Activated CD4-positive, alpha-beta memory T cell treated with anti-CD3 and anti-CD28 coated beads, Interleukin-2, amount 10 ng/mL, durations not matched to agents 7 days and 5 days (primary cell): ENCODE data around the gene DRG2. TPM values are rescaled to one million over a fixed set of nuclear protein-coding genes. Genes with fewer than 3 reads are reported as not detected.

Experiments
- CTCF ChIA-PET: fragments of 350-600 bp; sonication (Branson Sonifier 250); formaldehyde crosslinking; loops from one replicate; lab custom pipeline; 2021; ENCODE audit warnings: antibody characterized with exemption, inconsistent platforms; lab: Charles Lee
- POLR2A ChIA-PET: fragments of 350-600 bp; sonication (Branson Sonifier 250); formaldehyde crosslinking; loops from one replicate; lab custom pipeline; 2021; ENCODE audit warnings: antibody characterized with exemption; lab: Charles Lee
- DNase-seq: peaks from one replicate; pipeline ENCODE4 v3.0.0-alpha.2; 2020
- H3K27ac Mint-ChIP-seq: one replicate; pipeline ENCODE4 v1.8.0; 2021; ENCODE audit warnings: mild to moderate bottlenecking, mixed read lengths
- H3K27me3 Mint-ChIP-seq: one replicate; pipeline ENCODE4 v1.8.0; 2021; ENCODE audit warnings: mixed read lengths
- H3K36me3 Mint-ChIP-seq: one replicate; pipeline ENCODE4 v1.8.0; 2021; ENCODE audit warnings: low read depth, mixed read lengths
- H3K4me1 Mint-ChIP-seq: one replicate; pipeline ENCODE4 v1.8.0; 2021; ENCODE audit warnings: mixed read lengths
- H3K4me3 Mint-ChIP-seq: one replicate; pipeline ENCODE4 v1.8.0; 2021; ENCODE audit warnings: mild to moderate bottlenecking, mixed read lengths
- H3K9me3 Mint-ChIP-seq: one replicate; pipeline ENCODE4 v1.8.0; 2021; ENCODE audit warnings: mixed read lengths
- total RNA-seq, 2 experiments: library from RNA; stranded (reverse); gene quantifications; one replicate each; pipeline ENCODE4 v1.2.3, GENCODE V29; 2021

Gene DRG2
- total RNA-seq, 2 experiments from 2014 or later: 46.3 to 46.5 TPM

DNA sequence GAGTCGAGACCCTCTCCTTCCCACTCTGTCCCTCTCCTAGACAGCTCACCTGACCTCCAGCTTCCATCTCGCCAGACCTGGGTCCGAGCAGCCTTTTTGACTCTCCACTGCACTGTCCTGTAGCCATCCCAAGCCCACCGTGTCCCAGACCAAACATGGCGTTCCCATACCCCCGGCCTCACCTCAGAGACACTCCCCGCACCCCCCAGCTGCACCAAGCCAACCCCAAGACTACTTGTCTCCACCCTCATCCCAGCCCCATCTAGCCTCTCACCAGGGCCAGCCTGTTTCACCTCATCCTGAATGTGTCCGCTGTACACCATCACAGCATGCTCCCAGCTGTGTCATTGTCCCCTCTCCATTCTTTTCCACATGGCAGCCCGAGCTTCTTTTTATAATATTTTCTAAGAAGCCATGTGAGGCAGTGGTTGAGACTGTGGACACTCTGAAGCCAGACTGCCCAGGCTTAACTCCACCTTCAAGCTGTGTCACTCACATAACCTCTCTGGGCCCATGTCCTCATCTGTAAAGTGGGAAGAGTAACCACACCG, 22.3 kb downstream of the DRG2 start:
- H3K27me3 Mint-ChIP-seq: no peaks in the 10 kb centered on the region
- H3K4me3 Mint-ChIP-seq: no peak overlapping the region
- H3K27ac Mint-ChIP-seq: no peak overlapping the region
- ChIA-PET CTCF (no interaction called here), POLR2A (interaction anchor here (1.1 to 1.4 kb wide), 3 partner anchors 21 to 72 kb away, joined by 3 to 4 read pairs (median 3); no protein-coding TSS in a partner anchor)
- DNase-seq: no peak
- no peaks in the 10 kb centered on the region for H3K9me3 Mint-ChIP-seq
- H3K36me3 Mint-ChIP-seq: peaks cover 4% of the 10 kb centered on the region
- peaks cover 2% of the 10 kb centered on the region for H3K4me1 Mint-ChIP-seq

DNA sequence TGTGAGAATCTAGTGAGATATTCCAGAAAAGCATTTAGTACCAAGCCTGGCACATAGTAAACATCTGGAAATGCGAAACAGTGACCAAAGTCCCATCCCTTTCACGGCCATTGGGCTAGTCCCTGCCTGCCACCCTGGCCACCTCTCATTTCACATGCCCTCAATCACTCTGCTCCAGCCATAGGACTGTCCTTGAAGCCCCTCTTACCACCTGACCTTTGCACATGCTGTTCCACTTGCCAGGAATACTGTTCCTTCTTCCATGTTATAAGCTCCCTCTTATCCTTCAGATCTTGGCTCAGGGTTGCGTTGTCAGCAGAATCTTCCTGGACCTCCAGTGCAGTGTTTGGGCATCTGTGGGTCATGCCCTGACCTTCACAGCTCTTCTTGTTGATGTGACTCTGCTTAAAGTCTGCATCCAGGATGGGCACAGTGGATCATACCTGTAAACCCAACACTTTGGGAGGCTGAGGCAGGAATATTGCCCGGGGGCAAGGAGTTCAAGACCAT, 22.9 kb downstream of the DRG2 start:
- no peak for DNase-seq
- Mint-ChIP-seq H3K4me1 (peaks cover 2% of the 10 kb centered on the region), H3K9me3 (no peaks in the 10 kb centered on the region), H3K27me3 (no peaks in the 10 kb centered on the region), H3K36me3 (peaks cover 4% of the 10 kb centered on the region), H3K4me3 (no peak overlapping the region), H3K27ac (no peak overlapping the region)
- ChIA-PET POLR2A (interaction anchor here (1.2 to 1.4 kb wide), 2 partner anchors 41 to 71 kb away, joined by 3 read pairs; no protein-coding TSS in a partner anchor), CTCF (no interaction called here)

DNA sequence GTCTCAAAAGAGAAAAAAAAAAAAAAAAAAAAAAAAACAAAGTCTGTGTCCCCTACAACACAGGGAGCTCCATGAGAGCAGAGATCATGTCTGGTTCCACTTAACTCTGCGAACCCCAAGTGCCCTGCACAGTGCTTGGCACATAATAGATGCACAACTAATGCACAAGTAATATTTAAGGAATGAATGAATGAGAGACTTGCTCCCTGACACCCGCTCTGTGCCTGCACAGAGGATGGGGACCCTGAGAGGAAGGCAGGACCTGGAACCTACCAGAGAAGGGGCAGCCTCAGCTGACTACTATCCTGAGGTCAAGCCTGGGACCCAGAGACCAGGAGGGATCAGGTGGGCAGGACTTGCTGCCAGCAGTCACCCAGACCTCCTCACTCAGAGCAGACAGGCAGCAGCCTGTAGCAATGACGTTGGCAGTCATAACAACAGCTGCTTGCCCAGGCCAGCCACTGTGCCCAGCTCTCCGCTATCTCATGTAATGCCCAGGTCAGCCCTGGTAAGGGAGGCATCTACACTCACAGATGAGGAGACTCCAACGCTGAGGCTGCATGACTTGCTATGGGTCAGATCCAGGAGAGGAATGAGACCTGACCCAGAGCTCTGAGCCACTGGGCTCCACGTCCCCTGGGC, 23.7 kb downstream of the DRG2 start:
- POLR2A ChIA-PET: interaction anchor here (0.6 to 1.4 kb wide), 3 partner anchors 41 to 169 kb away, joined by 3 read pairs; no protein-coding TSS in a partner anchor
- CTCF ChIA-PET: no interaction called here
- Mint-ChIP-seq H3K27me3 (no peaks in the 10 kb centered on the region), H3K4me1 (peaks cover 2% of the 10 kb centered on the region), H3K36me3 (peaks cover 4% of the 10 kb centered on the region), H3K4me3 (no peak overlapping the region), H3K9me3 (no peaks in the 10 kb centered on the region), H3K27ac (no peak overlapping the region)
- no peak for DNase-seq

DNA sequence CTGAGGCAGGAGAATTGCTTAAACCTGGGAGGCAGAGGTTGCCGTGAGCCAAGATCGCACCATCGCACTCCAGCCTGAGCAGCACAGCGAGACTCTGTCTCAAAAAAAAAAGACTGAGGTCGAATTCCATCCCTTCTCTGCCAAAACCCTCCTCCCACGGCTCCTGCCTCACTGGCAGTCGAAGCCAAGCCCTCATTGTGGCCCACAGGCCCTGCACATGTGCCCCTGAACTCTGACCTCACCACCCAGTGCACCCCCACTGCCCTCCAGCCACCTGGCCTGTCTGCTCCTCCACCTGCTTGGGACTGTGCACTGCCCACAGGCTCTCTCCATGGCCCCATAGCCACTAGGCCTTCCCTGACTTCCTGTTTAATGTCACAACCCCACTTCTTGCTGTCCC, 27.8 kb downstream of the DRG2 start:
- Mint-ChIP-seq H3K36me3 (no peaks in the 10 kb centered on the region), H3K9me3 (peaks cover 3% of the 10 kb centered on the region), H3K27ac (no peak overlapping the region), H3K4me3 (no peak overlapping the region), H3K4me1 (peaks cover 2% of the 10 kb centered on the region), H3K27me3 (no peaks in the 10 kb centered on the region)
- no peak for DNase-seq
- ChIA-PET POLR2A (no interaction called here), CTCF (no interaction called here)

DNA sequence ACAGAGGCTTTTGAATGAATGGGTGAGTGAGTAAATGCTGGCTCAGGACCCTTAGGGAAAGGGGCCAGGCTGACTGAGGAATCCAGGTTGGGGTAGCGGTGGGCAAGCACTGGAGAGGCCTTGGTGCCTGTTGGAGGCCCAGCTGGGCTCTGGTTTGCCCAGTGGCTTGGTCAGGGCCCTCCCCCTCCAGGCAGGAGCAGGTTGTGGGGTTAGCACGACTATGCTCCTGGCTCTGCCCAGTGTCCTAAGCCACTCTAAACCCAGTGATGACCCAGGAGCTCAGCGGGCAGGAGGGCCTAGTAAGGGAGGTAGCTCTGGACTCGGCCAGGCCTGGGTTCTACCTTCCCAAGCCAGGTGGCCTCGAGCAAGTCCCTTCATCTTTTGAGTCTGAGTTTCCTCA, 28.3 kb downstream of the DRG2 start:
- ChIA-PET CTCF (no interaction called here), POLR2A (no interaction called here)
- no peaks in the 10 kb centered on the region for H3K27me3 Mint-ChIP-seq
- H3K4me1 Mint-ChIP-seq: peaks cover 2% of the 10 kb centered on the region
- no peaks in the 10 kb centered on the region for H3K36me3 Mint-ChIP-seq
- no peak for DNase-seq
- H3K4me3 Mint-ChIP-seq: no peak overlapping the region
- no peak overlapping the region for H3K27ac Mint-ChIP-seq
- peaks cover 3% of the 10 kb centered on the region for H3K9me3 Mint-ChIP-seq

DNA sequence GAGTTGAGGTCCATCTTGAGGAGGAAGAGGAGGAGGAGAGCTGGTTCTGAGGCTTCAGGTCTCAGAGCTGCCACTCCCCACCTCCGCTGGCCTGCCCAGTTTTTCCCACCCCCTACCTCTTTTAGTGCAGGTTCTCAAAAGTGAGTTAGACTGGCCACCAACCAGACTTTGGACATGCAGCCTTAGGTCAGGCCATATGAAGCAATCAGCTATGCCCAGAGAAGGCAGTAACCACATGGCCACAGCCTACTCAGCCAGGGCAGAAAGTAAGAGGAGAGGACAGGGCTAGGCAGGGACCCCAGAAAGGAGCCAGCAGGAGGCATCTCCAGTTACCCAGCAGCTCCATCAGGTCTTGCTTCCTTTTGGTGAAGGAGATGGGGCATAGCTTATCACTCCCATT, 29.8 kb downstream of the DRG2 start:
- Mint-ChIP-seq H3K9me3 (peaks cover 3% of the 10 kb centered on the region), H3K27ac (no peak overlapping the region), H3K27me3 (no peaks in the 10 kb centered on the region), H3K4me1 (peaks cover 2% of the 10 kb centered on the region), H3K36me3 (no peaks in the 10 kb centered on the region), H3K4me3 (no peak overlapping the region)
- ChIA-PET POLR2A (no interaction called here), CTCF (no interaction called here)
- no peak for DNase-seq

DNA sequence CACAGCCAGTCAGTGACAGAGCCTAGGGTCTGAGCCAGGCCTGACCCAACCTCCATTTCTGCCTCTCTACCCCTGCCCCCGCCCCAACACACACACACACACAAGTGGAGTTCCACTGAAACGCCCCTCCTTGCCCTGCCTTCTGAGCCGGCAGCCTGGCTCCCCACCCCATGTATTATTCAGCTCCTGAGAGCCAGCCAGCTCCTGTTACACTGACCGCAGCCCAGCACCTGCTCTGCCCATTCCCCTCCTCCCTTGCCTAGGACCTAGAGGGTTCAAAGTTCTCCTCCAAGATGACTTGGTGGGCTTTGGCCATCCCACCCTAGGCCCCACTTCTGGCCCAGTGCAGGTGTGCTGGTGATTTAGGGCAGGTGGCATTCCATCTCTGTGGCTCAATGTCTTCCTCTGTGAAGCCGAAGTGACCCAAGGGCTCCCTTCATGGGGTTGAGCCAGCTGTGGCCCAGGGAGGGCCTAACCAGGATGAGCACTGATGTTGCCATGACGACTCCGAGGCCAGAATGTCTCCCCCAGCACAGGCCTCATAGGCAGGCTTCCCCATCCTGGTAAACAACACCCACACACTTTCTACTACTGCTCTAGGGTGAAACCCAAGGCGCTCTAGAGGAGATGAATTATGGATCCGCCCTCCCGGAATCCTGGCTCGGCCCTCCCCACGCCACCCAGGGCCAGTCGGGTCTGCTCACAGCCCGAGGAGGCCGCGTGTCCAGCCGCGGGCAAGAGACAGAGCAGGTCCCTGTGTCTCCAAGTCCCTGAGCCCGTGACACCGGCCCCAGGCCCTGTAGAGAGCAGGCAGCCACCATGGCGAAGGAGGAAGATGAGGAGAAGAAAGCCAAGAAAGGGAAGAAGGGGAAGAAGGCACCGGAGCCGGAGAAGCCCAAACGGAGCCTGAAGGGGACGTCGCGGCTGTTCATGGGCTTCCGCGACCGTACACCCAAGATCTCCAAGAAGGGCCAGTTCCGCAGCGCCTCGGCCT, 30.5 kb downstream of the DRG2 start:
- Mint-ChIP-seq H3K27ac (no peak overlapping the region), H3K36me3 (no peaks in the 10 kb centered on the region), H3K9me3 (peaks cover 3% of the 10 kb centered on the region), H3K4me3 (no peak overlapping the region), H3K27me3 (no peaks in the 10 kb centered on the region), H3K4me1 (peaks cover 2% of the 10 kb centered on the region)
- ChIA-PET POLR2A (no interaction called here), CTCF (no interaction called here)
- DNase-seq: no peak

DNA sequence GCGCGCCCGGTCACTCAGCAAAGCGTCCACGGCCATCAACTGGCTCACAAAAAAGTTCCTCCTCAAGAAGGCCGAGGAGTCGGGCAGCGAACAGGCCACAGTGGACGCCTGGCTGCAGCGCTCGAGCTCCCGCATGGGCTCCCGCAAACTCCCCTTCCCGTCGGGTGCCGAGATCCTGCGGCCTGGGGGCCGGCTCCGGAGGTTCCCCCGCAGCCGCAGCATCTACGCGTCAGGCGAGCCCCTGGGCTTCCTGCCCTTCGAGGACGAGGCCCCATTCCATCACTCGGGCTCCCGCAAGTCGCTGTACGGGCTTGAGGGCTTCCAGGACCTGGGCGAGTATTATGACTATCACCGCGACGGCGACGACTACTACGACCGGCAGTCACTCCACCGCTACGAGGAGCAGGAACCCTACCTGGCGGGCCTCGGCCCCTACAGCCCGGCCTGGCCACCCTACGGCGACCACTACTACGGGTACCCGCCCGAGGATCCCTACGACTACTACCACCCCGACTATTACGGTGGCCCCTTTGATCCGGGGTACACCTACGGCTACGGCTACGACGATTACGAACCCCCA, 31.5 kb downstream of the DRG2 start:
- H3K4me3 Mint-ChIP-seq: no peak overlapping the region
- ChIA-PET CTCF (no interaction called here), POLR2A (no interaction called here)
- no peaks in the 10 kb centered on the region for H3K27me3 Mint-ChIP-seq
- no peak for DNase-seq
- peaks cover 3% of the 10 kb centered on the region for H3K9me3 Mint-ChIP-seq
- no peaks in the 10 kb centered on the region for H3K36me3 Mint-ChIP-seq
- H3K4me1 Mint-ChIP-seq: no peaks in the 10 kb centered on the region
- no peak overlapping the region for H3K27ac Mint-ChIP-seq

DNA sequence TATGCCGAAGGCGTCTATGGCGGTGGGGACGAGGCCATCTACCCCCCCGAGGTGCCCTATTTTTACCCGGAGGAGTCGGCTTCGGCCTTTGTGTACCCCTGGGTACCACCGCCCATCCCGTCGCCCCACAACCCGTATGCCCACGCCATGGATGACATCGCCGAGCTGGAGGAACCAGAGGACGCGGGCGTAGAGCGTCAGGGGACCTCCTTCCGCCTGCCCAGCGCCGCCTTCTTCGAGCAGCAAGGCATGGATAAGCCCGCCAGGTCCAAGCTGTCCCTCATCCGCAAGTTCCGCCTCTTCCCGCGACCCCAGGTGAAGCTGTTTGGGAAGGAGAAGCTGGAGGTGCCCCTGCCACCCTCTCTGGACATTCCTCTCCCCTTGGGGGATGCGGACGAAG, 32.2 kb downstream of the DRG2 start:
- POLR2A ChIA-PET: no interaction called here
- H3K27ac Mint-ChIP-seq: no peak overlapping the region
- no peaks in the 10 kb centered on the region for H3K27me3 Mint-ChIP-seq
- no peaks in the 10 kb centered on the region for H3K36me3 Mint-ChIP-seq
- H3K9me3 Mint-ChIP-seq: peaks cover 3% of the 10 kb centered on the region
- CTCF ChIA-PET: no interaction called here
- no peaks in the 10 kb centered on the region for H3K4me1 Mint-ChIP-seq
- DNase-seq: no peak
- H3K4me3 Mint-ChIP-seq: no peak overlapping the region

DNA sequence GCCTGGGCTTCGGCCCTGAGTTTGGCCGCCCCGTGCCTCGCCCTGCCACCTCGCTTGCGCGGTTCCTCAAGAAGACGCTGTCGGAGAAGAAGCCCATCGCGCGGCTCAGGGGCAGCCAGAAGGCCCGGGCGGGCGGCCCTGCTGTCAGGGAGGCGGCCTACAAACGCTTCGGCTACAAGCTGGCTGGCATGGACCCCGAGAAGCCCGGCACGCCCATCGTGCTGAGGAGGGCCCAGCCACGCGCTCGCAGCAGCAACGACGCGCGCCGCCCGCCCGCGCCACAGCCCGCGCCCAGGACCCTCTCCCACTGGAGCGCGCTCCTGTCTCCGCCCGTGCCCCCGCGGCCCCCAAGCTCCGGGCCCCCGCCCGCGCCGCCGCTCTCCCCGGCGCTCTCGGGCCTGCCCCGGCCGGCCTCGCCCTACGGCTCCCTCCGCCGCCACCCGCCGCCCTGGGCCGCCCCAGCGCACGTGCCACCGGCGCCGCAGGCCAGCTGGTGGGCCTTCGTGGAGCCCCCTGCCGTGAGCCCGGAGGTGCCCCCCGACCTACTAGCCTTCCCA, 32.8 kb downstream of the DRG2 start:
- ChIA-PET POLR2A (no interaction called here), CTCF (no interaction called here)
- Mint-ChIP-seq H3K4me1 (no peaks in the 10 kb centered on the region), H3K9me3 (peaks cover 3% of the 10 kb centered on the region), H3K4me3 (no peak overlapping the region), H3K27me3 (no peaks in the 10 kb centered on the region), H3K27ac (no peak overlapping the region), H3K36me3 (no peaks in the 10 kb centered on the region)
- no peak for DNase-seq

DNA sequence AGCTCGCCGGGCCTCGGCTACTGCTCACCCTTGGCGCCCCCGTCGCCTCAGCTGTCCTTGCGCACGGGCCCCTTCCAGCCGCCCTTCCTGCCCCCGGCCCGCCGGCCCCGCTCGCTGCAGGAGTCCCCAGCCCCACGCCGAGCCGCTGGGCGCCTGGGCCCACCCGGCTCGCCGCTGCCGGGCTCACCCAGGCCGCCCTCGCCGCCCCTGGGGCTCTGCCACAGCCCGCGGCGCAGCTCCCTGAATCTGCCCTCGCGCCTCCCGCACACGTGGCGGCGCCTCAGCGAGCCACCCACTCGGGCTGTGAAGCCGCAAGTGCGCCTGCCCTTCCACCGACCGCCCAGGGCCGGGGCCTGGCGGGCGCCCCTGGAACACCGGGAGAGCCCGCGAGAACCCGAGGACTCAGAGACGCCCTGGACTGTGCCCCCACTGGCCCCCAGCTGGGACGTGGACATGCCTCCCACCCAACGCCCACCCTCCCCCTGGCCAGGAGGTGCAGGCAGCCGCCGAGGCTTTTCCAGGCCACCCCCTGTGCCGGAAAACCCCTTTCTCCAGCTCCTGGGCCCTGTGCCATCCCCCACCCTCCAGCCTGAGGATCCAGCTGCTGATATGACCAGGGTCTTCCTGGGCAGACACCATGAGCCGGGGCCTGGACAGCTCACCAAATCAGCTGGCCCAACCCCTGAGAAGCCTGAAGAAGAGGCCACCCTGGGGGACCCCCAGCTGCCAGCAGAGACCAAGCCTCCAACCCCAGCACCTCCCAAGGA, 33.6 kb downstream of the DRG2 start:
- Mint-ChIP-seq H3K4me1 (no peaks in the 10 kb centered on the region), H3K4me3 (no peak overlapping the region), H3K9me3 (peaks cover 3% of the 10 kb centered on the region), H3K27ac (no peak overlapping the region), H3K27me3 (no peaks in the 10 kb centered on the region), H3K36me3 (no peaks in the 10 kb centered on the region)
- POLR2A ChIA-PET: no interaction called here
- no peak for DNase-seq
- CTCF ChIA-PET: no interaction called here
